SU-DHL-6 (cell line): ENCODE measurements around the gene COP1.

Experiments
- H2AFZ ChIP-seq: fragments of 200-600 bp; sonication (generic); 2 replicates; pipeline ENCODE4 v1.6.1; 2014; ENCODE audit warnings: low read depth, mild to moderate bottlenecking, moderate library complexity, mixed read lengths, antibody characterized with exemption, low read length; ENCODE audit not compliant: severe bottlenecking
- H3F3A ChIP-seq: fragments of 200-600 bp; shearing (Covaris generic); 2 replicates; pipeline ENCODE4 v1.6.0; 2016; ENCODE audit warnings: antibody characterized with exemption, mild to moderate bottlenecking; ENCODE audit not compliant: insufficient read depth
- H3K27ac ChIP-seq: fragments of 200-600 bp; sonication (generic); 2 replicates; pipeline ENCODE4 v1.5.1; 2016; ENCODE audit warnings: low read depth, mild to moderate bottlenecking, low read length, moderate library complexity, mixed read lengths
- H3K27me3 ChIP-seq: fragments of 200-600 bp; sonication (generic), shearing (Covaris generic); 2 replicates; pipeline ENCODE4 v1.6.0; 2014; ENCODE audit warnings: mild to moderate bottlenecking, low read length
- H3K36me3 ChIP-seq: fragments of 200-600 bp; sonication (generic); 2 replicates; pipeline ENCODE4 v1.6.1; 2014; ENCODE audit warnings: mild to moderate bottlenecking, low read length, mixed read lengths
- H3K4me2 ChIP-seq: fragments of 300-600, 200-600 bp; shearing (Covaris generic), sonication (generic); 2 replicates; pipeline ENCODE4 v1.6.0; 2014; ENCODE audit warnings: low read length, low read depth, mild to moderate bottlenecking; ENCODE audit not compliant: poor library complexity, severe bottlenecking
- H3K4me3 ChIP-seq: fragments of 200-600 bp; sonication (generic); 2 replicates; pipeline ENCODE4 v1.5.1; 2014; ENCODE audit warnings: antibody characterized with exemption, low read length, mild to moderate bottlenecking, mixed read lengths; ENCODE audit not compliant: insufficient read depth, poor library complexity, severe bottlenecking
- H3K79me2 ChIP-seq: fragments of 200-600 bp; sonication (generic); 2 replicates; pipeline ENCODE4 v1.6.1; 2014; ENCODE audit warnings: mild to moderate bottlenecking, low read length, moderate library complexity; ENCODE audit not compliant: insufficient read depth
- H3K9ac ChIP-seq: fragments of 200-600 bp; sonication (generic); 2 replicates; pipeline ENCODE4 v1.7.0; 2014; ENCODE audit warnings: mild to moderate bottlenecking, low read length
- H3K9me2 ChIP-seq: fragments of 200-600 bp; sonication (generic); replicated peaks from 2 replicates; pipeline ENCODE4 v1.6.1; 2014; ENCODE audit warnings: low read length; ENCODE audit not compliant: insufficient read depth
- H3K9me3 ChIP-seq: fragments of 200-600 bp; sonication (generic); 2 replicates; pipeline ENCODE4 v1.6.1; 2014; ENCODE audit warnings: low read length, mixed read lengths; ENCODE audit not compliant: insufficient read depth
- H4K20me1 ChIP-seq: fragments of 200-600 bp; sonication (generic); 2 replicates; pipeline ENCODE4 v1.6.1; 2014; ENCODE audit warnings: low read depth, mild to moderate bottlenecking, antibody characterized with exemption, low read length, moderate library complexity, mixed read lengths
- EZH2phosphoT487 ChIP-seq: fragments of 200-600 bp; sonication (generic), shearing (Covaris generic); conservative IDR thresholded peaks from 2 replicates; pipeline ENCODE4 v1.6.1; 2018; ENCODE audit warnings: mild to moderate bottlenecking, antibody characterized with exemption, low read length, moderate library complexity, mixed read lengths
- TF ChIP-seq, protein P1 (sequence below): fragments of 200-600 bp; sonication (generic); IDR thresholded peaks from one replicate; pipeline ENCODE4 v1.5.1; 2017; ENCODE audit warnings: antibody characterized with exemption, mild to moderate bottlenecking, low read length, moderate library complexity; ENCODE audit not compliant: insufficient read depth, poor library complexity, severe bottlenecking

The COP1 gene

DNA sequence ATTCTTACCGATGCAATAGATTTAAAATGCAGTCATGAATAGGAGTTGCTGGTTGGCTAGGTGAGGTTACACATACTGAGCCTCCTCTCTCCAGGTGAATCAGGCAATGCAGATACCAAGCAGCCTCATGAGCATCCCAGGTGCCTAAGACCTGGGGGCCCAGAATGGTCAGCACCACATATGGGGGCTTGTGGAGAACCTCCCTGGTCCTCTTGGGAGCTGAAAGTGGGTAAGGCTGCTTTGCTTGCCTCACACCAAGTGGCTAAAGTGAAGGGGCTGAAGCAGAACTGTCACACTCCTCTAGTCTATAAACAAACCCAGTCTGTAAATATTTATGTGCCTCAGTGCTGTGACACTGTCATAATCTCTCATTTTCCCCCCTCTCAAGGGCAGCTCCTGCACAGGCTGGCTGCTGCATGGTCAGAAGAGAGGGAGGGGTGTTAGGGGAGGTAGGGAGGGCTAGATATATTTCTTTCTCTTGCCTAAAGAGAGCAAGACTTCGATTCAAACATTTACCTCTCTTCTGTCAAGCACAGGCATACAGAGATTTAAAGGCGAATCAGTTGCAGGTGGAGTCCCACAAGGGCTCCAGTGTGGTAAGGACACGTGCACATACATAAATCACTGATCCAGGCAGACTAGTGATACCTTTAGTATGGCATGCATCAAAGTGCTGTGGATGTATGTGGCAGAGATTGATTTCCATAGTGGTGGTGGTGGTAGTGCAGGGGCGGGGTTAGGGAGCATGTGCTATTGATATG lies 305.8 kb downstream of the COP1 start:
- Histone ChIP-seq H3K9me3 (no peaks in the 10 kb centered on the region), H3K27ac (no peak overlapping the region), H3K4me2 (no peak overlapping the region), H3K36me3 (no peaks in the 10 kb centered on the region), H2AFZ (no peak overlapping the region), H3F3A (no peaks in the 10 kb centered on the region), H3K9ac (no peak overlapping the region), H3K79me2 (no peaks in the 10 kb centered on the region), H4K20me1 (no peaks in the 10 kb centered on the region), H3K9me2 (no peaks in the 10 kb centered on the region), H3K27me3 (no peaks in the 10 kb centered on the region), H3K4me3 (no peak overlapping the region)
- no peak for TF ChIP-seq EZH2phosphoT487
- TF ChIP-seq, protein P1, sequence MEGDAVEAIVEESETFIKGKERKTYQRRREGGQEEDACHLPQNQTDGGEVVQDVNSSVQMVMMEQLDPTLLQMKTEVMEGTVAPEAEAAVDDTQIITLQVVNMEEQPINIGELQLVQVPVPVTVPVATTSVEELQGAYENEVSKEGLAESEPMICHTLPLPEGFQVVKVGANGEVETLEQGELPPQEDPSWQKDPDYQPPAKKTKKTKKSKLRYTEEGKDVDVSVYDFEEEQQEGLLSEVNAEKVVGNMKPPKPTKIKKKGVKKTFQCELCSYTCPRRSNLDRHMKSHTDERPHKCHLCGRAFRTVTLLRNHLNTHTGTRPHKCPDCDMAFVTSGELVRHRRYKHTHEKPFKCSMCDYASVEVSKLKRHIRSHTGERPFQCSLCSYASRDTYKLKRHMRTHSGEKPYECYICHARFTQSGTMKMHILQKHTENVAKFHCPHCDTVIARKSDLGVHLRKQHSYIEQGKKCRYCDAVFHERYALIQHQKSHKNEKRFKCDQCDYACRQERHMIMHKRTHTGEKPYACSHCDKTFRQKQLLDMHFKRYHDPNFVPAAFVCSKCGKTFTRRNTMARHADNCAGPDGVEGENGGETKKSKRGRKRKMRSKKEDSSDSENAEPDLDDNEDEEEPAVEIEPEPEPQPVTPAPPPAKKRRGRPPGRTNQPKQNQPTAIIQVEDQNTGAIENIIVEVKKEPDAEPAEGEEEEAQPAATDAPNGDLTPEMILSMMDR = no peak

DNA sequence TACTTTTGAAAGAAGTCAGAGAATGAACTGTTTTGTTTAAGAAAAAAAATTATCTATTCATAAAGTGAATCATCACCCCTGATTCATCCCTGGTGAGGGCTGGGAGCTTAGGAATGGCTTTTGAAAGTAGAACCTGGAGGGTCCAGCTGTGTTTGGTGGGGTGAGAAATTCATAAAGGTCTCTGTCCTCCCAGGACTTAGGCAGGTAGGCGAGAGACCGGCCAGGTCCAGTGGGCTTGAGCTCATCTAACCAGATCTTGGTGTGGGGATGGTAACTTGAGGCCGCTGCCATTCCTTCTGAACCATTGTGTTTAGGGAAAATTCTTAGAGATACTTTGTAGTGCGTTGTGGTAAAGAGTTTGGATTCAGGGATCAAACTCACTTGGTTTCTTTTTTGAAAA lies 306.9 kb downstream of the COP1 start:
- Histone ChIP-seq H3K36me3 (no peaks in the 10 kb centered on the region), H3K4me2 (no peak overlapping the region), H3K9me3 (no peaks in the 10 kb centered on the region), H3K9me2 (no peaks in the 10 kb centered on the region), H4K20me1 (no peaks in the 10 kb centered on the region), H3K27me3 (no peaks in the 10 kb centered on the region), H3F3A (no peaks in the 10 kb centered on the region), H3K4me3 (no peak overlapping the region), H3K27ac (no peak overlapping the region), H2AFZ (no peak overlapping the region), H3K9ac (no peak overlapping the region), H3K79me2 (no peaks in the 10 kb centered on the region)
- no peak for TF ChIP-seq EZH2phosphoT487
- TF ChIP-seq, protein P1 = no peak

DNA sequence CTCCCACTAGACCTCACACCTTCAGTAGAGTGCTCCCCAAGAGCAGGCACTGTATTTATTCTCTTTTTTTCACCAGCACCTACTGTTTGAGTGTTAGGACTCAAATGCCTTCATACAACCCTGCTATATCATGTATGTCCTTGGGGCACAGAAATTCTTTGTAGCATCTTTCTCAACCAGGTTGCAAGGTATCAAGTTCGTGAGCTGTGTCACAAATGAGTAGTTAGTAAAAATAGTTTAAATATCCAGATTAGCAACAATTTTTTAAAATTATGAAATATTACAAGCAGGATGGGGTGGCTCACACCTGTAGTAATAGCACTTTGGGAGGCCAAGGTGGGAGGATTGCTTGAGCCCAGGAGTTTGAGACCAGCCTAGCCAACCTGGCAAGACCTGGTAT lies 311.1 kb downstream of the COP1 start:
- no peaks in the 10 kb centered on the region for H3K36me3 ChIP-seq
- no peaks in the 10 kb centered on the region for H3K27me3 ChIP-seq
- H3K9ac ChIP-seq = no peak overlapping the region
- no peaks in the 10 kb centered on the region for H3F3A ChIP-seq
- H3K27ac ChIP-seq = no peak overlapping the region
- no peak for TF ChIP-seq EZH2phosphoT487
- TF ChIP-seq, protein P1 = no peak
- no peaks in the 10 kb centered on the region for H3K9me3 ChIP-seq
- H2AFZ ChIP-seq = no peak overlapping the region
- no peak overlapping the region for H3K4me3 ChIP-seq
- no peaks in the 10 kb centered on the region for H4K20me1 ChIP-seq
- H3K9me2 ChIP-seq = no peaks in the 10 kb centered on the region
- H3K4me2 ChIP-seq = no peak overlapping the region
- H3K79me2 ChIP-seq = no peaks in the 10 kb centered on the region
